GM20000 (cell line): ENCODE measurements around the gene FOXN1.

ENCODE experiments used
- DNase-seq: peaks from one replicate; pipeline ENCODE4 v3.0.0; 2012; ENCODE audit warnings: low spot score
- TF ChIP-seq, protein P1 (sequence below): IDR thresholded peaks from 2 replicates; pipeline ENCODE4 v1.5.1; 2012; ENCODE audit warnings: mild to moderate bottlenecking, control low read depth; ENCODE audit errors: extremely low read depth, missing control alignments

The FOXN1 gene

DNA sequence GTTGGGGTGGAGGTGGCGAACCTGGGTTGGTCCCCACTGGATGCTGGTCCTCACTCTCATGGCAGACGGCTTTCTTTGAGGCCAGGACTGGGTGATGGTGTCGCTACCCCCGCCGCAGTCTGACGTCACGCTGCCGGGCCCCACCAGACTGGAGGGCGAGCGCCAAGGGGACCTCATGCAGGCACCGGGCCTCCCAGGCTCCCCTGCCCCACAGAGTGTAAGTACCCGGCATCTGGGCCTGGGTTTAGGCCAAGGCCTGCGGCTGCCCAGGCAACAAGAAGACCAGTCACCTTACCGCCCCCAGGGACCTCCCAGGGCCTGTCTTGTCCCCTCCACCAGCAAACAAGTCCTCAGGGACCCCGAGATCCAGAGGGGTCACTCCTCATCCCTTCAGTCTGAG lies 17.7 kb downstream of the FOXN1 start:
- TF ChIP-seq, protein P1, sequence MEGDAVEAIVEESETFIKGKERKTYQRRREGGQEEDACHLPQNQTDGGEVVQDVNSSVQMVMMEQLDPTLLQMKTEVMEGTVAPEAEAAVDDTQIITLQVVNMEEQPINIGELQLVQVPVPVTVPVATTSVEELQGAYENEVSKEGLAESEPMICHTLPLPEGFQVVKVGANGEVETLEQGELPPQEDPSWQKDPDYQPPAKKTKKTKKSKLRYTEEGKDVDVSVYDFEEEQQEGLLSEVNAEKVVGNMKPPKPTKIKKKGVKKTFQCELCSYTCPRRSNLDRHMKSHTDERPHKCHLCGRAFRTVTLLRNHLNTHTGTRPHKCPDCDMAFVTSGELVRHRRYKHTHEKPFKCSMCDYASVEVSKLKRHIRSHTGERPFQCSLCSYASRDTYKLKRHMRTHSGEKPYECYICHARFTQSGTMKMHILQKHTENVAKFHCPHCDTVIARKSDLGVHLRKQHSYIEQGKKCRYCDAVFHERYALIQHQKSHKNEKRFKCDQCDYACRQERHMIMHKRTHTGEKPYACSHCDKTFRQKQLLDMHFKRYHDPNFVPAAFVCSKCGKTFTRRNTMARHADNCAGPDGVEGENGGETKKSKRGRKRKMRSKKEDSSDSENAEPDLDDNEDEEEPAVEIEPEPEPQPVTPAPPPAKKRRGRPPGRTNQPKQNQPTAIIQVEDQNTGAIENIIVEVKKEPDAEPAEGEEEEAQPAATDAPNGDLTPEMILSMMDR: no peak
- no peak for DNase-seq

GRCh38 chr17:28524476-28525424 lies 18.6 kb downstream of the FOXN1 start:
- no peak for DNase-seq
- TF ChIP-seq, protein P1: no peak

- DNase-seq: no peak
Observed at GRCh38 chr17:28526381-28526780, 20.2 kb downstream of the FOXN1 start.

DNA sequence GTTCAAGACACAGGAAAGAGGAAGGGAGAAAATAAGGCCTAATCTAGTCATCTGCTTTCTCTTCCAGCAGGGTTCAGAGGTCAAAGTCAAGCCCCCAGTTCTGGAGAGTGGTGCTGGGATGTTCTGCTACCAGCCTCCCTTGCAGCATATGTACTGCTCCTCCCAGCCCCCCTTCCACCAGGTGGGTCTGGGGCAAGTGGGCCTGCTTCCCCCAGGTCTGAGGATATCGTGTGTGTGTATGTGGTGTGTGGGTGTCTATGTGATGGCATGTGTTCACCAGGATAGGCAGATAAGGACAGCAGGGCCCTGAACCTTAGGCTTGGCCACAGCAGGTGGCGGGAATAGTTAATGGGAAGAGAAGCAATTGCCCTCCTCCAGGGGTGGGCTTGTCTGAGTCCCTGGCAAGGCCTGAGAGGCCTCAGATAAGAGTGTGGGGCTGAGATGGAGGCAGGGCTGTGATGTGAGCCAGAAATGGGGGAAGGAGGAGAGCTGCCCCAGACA lies 21.1 kb downstream of the FOXN1 start:
- TF ChIP-seq, protein P1: no peak
- DNase-seq: no peak

More at GRCh38 chr17:28526381-28526780, 20.2 kb downstream of the FOXN1 start:
- TF ChIP-seq, protein P1: no peak

DNA sequence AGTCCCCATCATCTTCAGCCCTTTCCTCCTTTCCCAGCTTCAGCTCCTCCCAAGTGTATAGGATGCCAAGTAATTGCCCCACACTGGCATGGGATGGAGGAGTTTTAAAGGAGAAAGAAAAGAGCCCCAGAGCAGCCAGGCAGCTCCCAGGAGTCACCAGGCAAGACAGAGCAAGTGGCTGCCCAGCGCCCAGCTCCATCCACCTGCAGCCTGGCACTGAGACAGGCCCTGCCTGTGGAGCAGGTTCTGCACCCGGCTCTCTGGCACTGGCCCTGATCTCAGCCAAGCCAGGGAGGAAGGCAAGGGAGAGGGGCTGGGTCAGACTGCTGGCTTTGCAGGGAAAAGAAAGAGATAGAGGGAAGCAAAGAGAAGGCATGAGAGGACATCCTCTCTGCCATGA lies 21.7 kb downstream of the FOXN1 start:
- DNase-seq: no peak
- TF ChIP-seq, protein P1: no peak

DNA sequence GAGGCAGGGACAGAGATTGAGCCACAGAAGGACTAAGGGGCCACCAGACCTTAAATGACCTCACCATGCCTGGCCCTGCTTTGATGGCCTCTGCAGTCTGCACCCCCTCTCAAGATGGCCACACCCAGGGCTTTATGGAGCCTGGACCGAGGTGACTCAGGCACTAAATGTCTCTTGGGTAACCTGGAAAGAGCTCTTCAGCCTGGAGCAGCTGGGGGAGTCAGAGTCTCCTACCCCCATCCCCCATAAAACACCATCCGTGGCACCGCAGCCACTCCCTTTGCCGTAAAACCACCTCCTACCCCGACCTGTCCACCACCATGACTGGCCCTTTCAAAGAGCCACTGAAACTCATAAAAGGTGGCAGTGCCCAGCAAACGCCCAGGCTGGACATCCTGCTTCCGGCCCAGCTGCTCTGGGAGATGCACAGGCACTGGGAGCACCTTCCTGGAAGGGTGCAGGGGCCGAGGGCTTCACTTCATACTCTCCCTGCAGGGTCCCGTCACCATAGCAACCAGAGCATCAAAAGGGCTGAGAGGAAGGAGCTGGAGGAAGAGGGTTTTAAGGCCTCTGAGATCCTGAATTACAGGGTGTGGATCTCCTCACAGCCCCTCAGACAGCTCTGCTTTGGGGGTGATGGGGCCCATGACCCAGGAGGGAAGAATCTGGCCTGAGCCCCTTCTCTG lies 22.3 kb downstream of the FOXN1 start:
- TF ChIP-seq, protein P1: no peak
- DNase-seq: no peak

DNA sequence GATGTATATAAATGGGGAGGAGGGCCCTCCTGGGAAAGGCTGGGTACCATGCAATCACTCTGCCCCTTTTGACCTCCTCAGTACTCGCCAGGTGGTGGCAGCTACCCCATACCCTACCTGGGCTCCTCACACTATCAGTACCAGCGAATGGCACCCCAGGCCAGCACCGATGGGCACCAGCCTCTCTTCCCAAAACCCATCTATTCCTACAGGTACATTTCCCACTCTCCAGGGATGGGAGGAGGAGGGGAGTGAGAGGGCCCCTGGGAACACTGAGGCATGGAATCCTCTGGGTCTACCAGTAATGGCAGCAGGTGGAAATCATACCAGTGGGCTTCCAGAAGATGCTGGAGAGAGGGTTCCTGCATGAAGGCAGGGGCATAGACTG lies 22.9 kb downstream of the FOXN1 start:
- no peak for DNase-seq
- TF ChIP-seq, protein P1: no peak
